ENCODE results near the gene MYO7A. TPM values are rescaled to one million over a fixed set of nuclear protein-coding genes. Genes with fewer than 3 reads are reported as not detected.

The MYO7A gene
- total RNA-seq, 1 experiment from 2014 or later, result 2.5 TPM

GRCh38 chr11:77120571-77120970 is 7.5 kb upstream of the MYO7A start:
- H3K9me3 Mint-ChIP-seq, result no peaks in the 10 kb centered on the region
- no peaks in the 10 kb centered on the region for H3K27me3 Mint-ChIP-seq (ENCODE audit: low read depth)
- ChIA-PET CTCF (no interaction called here), POLR2A (interaction anchor here (0.6 kb wide), 1 partner anchor 73 kb away, joined by 5 read pairs; no protein-coding TSS in a partner anchor)
- ATAC-seq, result no peak
- TF ChIP-seq ZNF416 (CRISPR knock-in tag; IDR thresholded peaks at IDR 0.05) (no peak), ELF4 (CRISPR knock-in tag; IDR thresholded peaks at IDR 0.05; ENCODE audit: low read depth) (no peak), ZSCAN18 (CRISPR knock-in tag; IDR thresholded peaks at IDR 0.05) (no peak), PREB (CRISPR knock-in tag; IDR thresholded peaks at IDR 0.05; ENCODE audit: borderline replicate concordance) (no peak), HMGA2 (CRISPR knock-in tag; IDR thresholded peaks at IDR 0.05) (no peak), NFYB (CRISPR knock-in tag; conservative IDR thresholded peaks at IDR 0.05; ENCODE audit: low read depth) (no peak), CREM (CRISPR knock-in tag; IDR thresholded peaks at IDR 0.05) (no peak), GRHL2 (CRISPR knock-in tag; IDR thresholded peaks at IDR 0.05; ENCODE audit: insufficient replicate concordance, severe bottlenecking) (no peak), GTF2I (CRISPR knock-in tag; conservative IDR thresholded peaks at IDR 0.05) (no peak), RELA (CRISPR knock-in tag; IDR thresholded peaks at IDR 0.05; ENCODE audit: borderline replicate concordance) (no peak)
- no peak overlapping the region for H3K4me3 Mint-ChIP-seq
- no peak for DNase-seq (ENCODE audit: low spot score)
- H3K4me1 Mint-ChIP-seq, result no peaks in the 10 kb centered on the region
- H3K36me3 Mint-ChIP-seq, result peaks cover 3% of the 10 kb centered on the region; the same call in 1 of the 2 replicates
- no peak overlapping the region; the same call in 1 of the 2 replicates for H3K27ac Mint-ChIP-seq

DNA sequence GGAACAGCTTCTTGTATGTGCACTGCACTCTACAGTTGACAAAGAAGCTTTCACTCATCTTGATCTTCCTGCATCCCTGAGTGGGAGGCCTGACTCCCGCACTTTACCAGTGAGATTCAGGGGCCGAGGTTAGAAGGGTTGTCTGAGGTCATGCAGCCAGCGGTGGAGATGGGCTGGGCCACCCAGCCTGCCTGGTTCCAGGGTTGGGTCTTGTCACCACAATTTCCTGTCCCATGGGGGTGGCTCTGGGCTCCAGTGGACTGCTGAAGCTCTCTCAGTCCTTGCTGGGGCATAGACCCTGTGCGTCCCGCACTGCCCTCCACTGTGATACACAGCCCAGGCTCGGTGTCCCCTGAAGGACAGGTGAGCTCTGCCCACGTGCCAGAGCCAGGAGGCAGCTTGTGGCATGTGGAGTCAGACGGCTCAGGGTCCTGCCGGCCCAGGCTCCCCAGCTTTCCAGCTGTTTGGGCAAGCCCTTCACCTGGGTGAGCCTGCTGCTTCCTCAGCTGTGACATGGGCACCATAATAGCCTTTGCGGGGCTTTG is 6.9 kb upstream of the MYO7A start:
- Mint-ChIP-seq H3K4me3 (no peak overlapping the region), H3K4me1 (peaks cover under 1% of the 10 kb centered on the region; the same call in 1 of the 2 replicates), H3K27ac (no peak overlapping the region), H3K36me3 (peaks cover 3% of the 10 kb centered on the region; the same call in 1 of the 2 replicates), H3K9me3 (no peaks in the 10 kb centered on the region), H3K27me3 (ENCODE audit: low read depth) (no peaks in the 10 kb centered on the region)
- ATAC-seq, result no peak
- POLR2A ChIA-PET, result interaction anchor here (0.6 kb wide), 2 partner anchors 25 to 74 kb away, joined by 3 to 5 read pairs; no protein-coding TSS in a partner anchor
- DNase-seq (ENCODE audit: low spot score), result no peak
- CTCF ChIA-PET, result interaction anchor here (1.1 to 2.2 kb wide), 2 partner anchors 8 to 9 kb away, joined by 4 to 11 read pairs; no protein-coding TSS in a partner anchor
- TF ChIP-seq CREB1 (CRISPR knock-in tag; IDR thresholded peaks at IDR 0.05) (no peak), ZBTB43 (CRISPR knock-in tag; IDR thresholded peaks at IDR 0.05) (no peak), MXD4 (CRISPR knock-in tag; IDR thresholded peaks at IDR 0.05; ENCODE audit: borderline replicate concordance) (no peak), GABPB1 (CRISPR knock-in tag; IDR thresholded peaks at IDR 0.05) (no peak), E2F1 (CRISPR knock-in tag; IDR thresholded peaks at IDR 0.05) (no peak), CBFB (CRISPR knock-in tag; IDR thresholded peaks at IDR 0.05; ENCODE audit: low read depth) (no peak), E2F4 (CRISPR knock-in tag; IDR thresholded peaks at IDR 0.05; ENCODE audit: borderline replicate concordance, low read depth) (no peak), ZNF317 (CRISPR knock-in tag; IDR thresholded peaks at IDR 0.05; ENCODE audit: borderline replicate concordance, low read depth) (no peak), JAZF1 (CRISPR knock-in tag; IDR thresholded peaks at IDR 0.05) (no peak), STAT6 (CRISPR knock-in tag; conservative IDR thresholded peaks at IDR 0.05; ENCODE audit: low read depth) (no peak), IRF2 (CRISPR knock-in tag; IDR thresholded peaks at IDR 0.05; ENCODE audit: borderline replicate concordance, low read depth) (no peak), SMAD3 (CRISPR knock-in tag; IDR thresholded peaks at IDR 0.05; ENCODE audit: borderline replicate concordance) (no peak)
- TF ChIP-seq, protein P1, sequence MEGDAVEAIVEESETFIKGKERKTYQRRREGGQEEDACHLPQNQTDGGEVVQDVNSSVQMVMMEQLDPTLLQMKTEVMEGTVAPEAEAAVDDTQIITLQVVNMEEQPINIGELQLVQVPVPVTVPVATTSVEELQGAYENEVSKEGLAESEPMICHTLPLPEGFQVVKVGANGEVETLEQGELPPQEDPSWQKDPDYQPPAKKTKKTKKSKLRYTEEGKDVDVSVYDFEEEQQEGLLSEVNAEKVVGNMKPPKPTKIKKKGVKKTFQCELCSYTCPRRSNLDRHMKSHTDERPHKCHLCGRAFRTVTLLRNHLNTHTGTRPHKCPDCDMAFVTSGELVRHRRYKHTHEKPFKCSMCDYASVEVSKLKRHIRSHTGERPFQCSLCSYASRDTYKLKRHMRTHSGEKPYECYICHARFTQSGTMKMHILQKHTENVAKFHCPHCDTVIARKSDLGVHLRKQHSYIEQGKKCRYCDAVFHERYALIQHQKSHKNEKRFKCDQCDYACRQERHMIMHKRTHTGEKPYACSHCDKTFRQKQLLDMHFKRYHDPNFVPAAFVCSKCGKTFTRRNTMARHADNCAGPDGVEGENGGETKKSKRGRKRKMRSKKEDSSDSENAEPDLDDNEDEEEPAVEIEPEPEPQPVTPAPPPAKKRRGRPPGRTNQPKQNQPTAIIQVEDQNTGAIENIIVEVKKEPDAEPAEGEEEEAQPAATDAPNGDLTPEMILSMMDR (IDR thresholded peaks at IDR 0.05), result no peak
- TF ChIP-seq, protein P2, sequence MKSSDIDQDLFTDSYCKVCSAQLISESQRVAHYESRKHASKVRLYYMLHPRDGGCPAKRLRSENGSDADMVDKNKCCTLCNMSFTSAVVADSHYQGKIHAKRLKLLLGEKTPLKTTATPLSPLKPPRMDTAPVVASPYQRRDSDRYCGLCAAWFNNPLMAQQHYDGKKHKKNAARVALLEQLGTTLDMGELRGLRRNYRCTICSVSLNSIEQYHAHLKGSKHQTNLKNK (CRISPR knock-in tag; IDR thresholded peaks at IDR 0.05), result no peak
